PC-9 (cell line): Measurements from ENCODE around the gene PDE4B. TPM values are rescaled to one million over a fixed set of nuclear protein-coding genes. Genes with fewer than 3 reads are reported as not detected.

Experiments
- BruUV-seq: library from RNA; stranded (reverse); fragments of 400-500 nt; replicated peaks from 2 replicates; lab custom pipeline; 2021; lab: Mats Ljungman, UMichigan
- CTCF ChIA-PET: fragments of 300-600 bp; sonication (Branson Sonifier 250); formaldehyde crosslinking; loops from one replicate; lab custom pipeline; 2022; ENCODE audit warnings: antibody characterized with exemption; lab: Charles Lee
- POLR2A ChIA-PET: fragments of 300-600 bp; sonication (Branson Sonifier 250); formaldehyde crosslinking; loops from one replicate; lab custom pipeline; 2022; ENCODE audit warnings: antibody characterized with exemption; ENCODE audit not compliant: unreplicated experiment; lab: Charles Lee
- DNase-seq, 2 experiments: peaks; one replicate each; pipeline versions ENCODE4 v3.0.0 to v3.0.0-alpha.2; 2015 to 2022; ENCODE audit warnings: mixed read lengths in 1 of 2
- H2AFZ ChIP-seq: fragments of 200-600 bp; sonication (generic); 2 replicates; pipeline ENCODE4 v1.8.1; 2017; ENCODE audit warnings: antibody characterized with exemption
- H3F3A ChIP-seq: fragments of 200-600 bp; sonication (generic); 2 replicates; pipeline ENCODE4 v1.8.1; 2017; ENCODE audit warnings: antibody characterized with exemption, mild to moderate bottlenecking, low read depth; ENCODE audit not compliant: insufficient read depth
- H3K27ac ChIP-seq: fragments of 200-600 bp; sonication (generic); 2 replicates; pipeline ENCODE4 v1.6.1; 2016; ENCODE audit warnings: mixed run types
- H3K27me3 ChIP-seq: fragments of 200-600 bp; sonication (generic); 2 replicates; pipeline ENCODE4 v1.6.1; 2016; ENCODE audit warnings: low read depth, mixed run types; ENCODE audit not compliant: insufficient read depth
- H3K36me3 ChIP-seq: fragments of 200-600 bp; sonication (generic); 2 replicates; pipeline ENCODE4 v1.6.1; 2016; ENCODE audit warnings: low read depth, mixed run types
- H3K4me1 ChIP-seq: fragments of 200-600 bp; sonication (generic); replicated peaks from 2 replicates; pipeline ENCODE4 v1.6.1; 2016; ENCODE audit warnings: mixed run types; ENCODE audit not compliant: insufficient read depth
- H3K4me2 ChIP-seq: fragments of 200-600 bp; sonication (generic); 2 replicates; pipeline ENCODE4 v1.6.1; 2017; ENCODE audit warnings: mixed run types
- H3K4me3 ChIP-seq: fragments of 200-600 bp; sonication (generic); 2 replicates; pipeline ENCODE4 v1.6.1; 2016; ENCODE audit warnings: mixed run types
- H3K79me2 ChIP-seq: fragments of 200-600 bp; sonication (generic); 2 replicates; pipeline ENCODE4 v1.6.1; 2017; ENCODE audit warnings: low read depth, mixed run types
- H3K9me2 ChIP-seq: fragments of 200-600 bp; sonication (generic); 2 replicates; pipeline ENCODE4 v1.8.1; 2017; ENCODE audit warnings: mild to moderate bottlenecking; ENCODE audit not compliant: insufficient read depth
- H3K9me3 ChIP-seq: fragments of 200-600 bp; sonication (generic); 2 replicates; pipeline ENCODE4 v1.8.1; 2016; ENCODE audit warnings: low read depth; ENCODE audit not compliant: insufficient read depth
- H4K20me1 ChIP-seq: fragments of 200-600 bp; sonication (generic); 2 replicates; pipeline ENCODE4 v1.8.1; 2017; ENCODE audit not compliant: insufficient read depth
- CTCF ChIP-seq: fragments of 200-600 bp; sonication (generic); conservative IDR thresholded peaks from 2 replicates; pipeline ENCODE4 v1.6.1; 2017; ENCODE audit warnings: mixed run types, antibody characterized with exemption, mild to moderate bottlenecking, moderate library complexity
- EZH2 ChIP-seq: fragments of 200-600 bp; sonication (generic); IDR thresholded peaks from 2 replicates; pipeline ENCODE4 v1.8.0; 2017; ENCODE audit warnings: antibody characterized with exemption, low read depth
- intact Hi-C: fragments of 100-400 bp; cut with micrococcal nuclease; formaldehyde crosslinking; loops from one replicate; pipeline ENCODE4 v1.10.0; 2022; ENCODE audit not compliant: unreplicated experiment
- total RNA-seq: library from RNA; stranded (reverse); gene quantifications from 2 replicates; pipeline ENCODE4 v1.2.3, GENCODE V29; 2021

The PDE4B gene
- total RNA-seq, 1 experiment from 2014 or later: 1.3 TPM

- Histone ChIP-seq H3K9me3 (no peaks in the 10 kb centered on the region), H3K4me3 (no peak overlapping the region), H3K4me2 (no peak overlapping the region), H4K20me1 (no peaks in the 10 kb centered on the region), H3K79me2 (no peaks in the 10 kb centered on the region), H3K9me2 (no peaks in the 10 kb centered on the region), H3K27ac (no peak overlapping the region), H2AFZ (no peak overlapping the region), H3K36me3 (no peaks in the 10 kb centered on the region), H3K4me1 (no peaks in the 10 kb centered on the region), H3F3A (no peaks in the 10 kb centered on the region), H3K27me3 (no peaks in the 10 kb centered on the region)
- no peak for DNase-seq
- intact Hi-C loops: no loop called here
- ChIA-PET CTCF (no interaction called here), POLR2A (no interaction called here)
- BruUV-seq: no TSS peak
- TF ChIP-seq CTCF: no peak
- no peak for TF ChIP-seq EZH2
These were observed 563.1 kb downstream of the PDE4B start for GRCh38 chr1:66355756-66356155.

GRCh38 chr1:66356605-66357004, 563.9 kb downstream of the PDE4B start:
- H3F3A ChIP-seq: no peaks in the 10 kb centered on the region
- H3K79me2 ChIP-seq: no peaks in the 10 kb centered on the region
- H3K4me1 ChIP-seq: no peaks in the 10 kb centered on the region
- no peaks in the 10 kb centered on the region for H3K27me3 ChIP-seq
- no peaks in the 10 kb centered on the region for H4K20me1 ChIP-seq
- TF ChIP-seq CTCF (no peak), EZH2 (no peak)
- no peak for DNase-seq
- no peaks in the 10 kb centered on the region; the same call in 1 of the 2 replicates for H3K9me3 ChIP-seq
- H2AFZ ChIP-seq: no peak overlapping the region
- no peak overlapping the region for H3K4me3 ChIP-seq
- no peaks in the 10 kb centered on the region for H3K36me3 ChIP-seq
- ChIA-PET POLR2A (no interaction called here), CTCF (no interaction called here)
- H3K4me2 ChIP-seq: no peak overlapping the region
- intact Hi-C loops: no loop called here
- H3K9me2 ChIP-seq: no peaks in the 10 kb centered on the region
- H3K27ac ChIP-seq: no peak overlapping the region
- BruUV-seq: no TSS peak

GRCh38 chr1:66357021-66357420, 564.3 kb downstream of the PDE4B start:
- Histone ChIP-seq H3K9me3 (no peaks in the 10 kb centered on the region; the same call in 1 of the 2 replicates), H3K36me3 (no peaks in the 10 kb centered on the region), H3F3A (no peaks in the 10 kb centered on the region), H2AFZ (no peak overlapping the region), H3K27me3 (no peaks in the 10 kb centered on the region), H3K4me3 (no peak overlapping the region), H3K4me2 (no peak overlapping the region), H3K9me2 (no peaks in the 10 kb centered on the region), H3K79me2 (no peaks in the 10 kb centered on the region), H3K27ac (no peak overlapping the region), H4K20me1 (no peaks in the 10 kb centered on the region), H3K4me1 (no peaks in the 10 kb centered on the region)
- CTCF ChIA-PET: no interaction called here
- BruUV-seq: no TSS peak
- TF ChIP-seq CTCF (no peak), EZH2 (no peak)
- intact Hi-C loops: no loop called here
- DNase-seq: no peak
- POLR2A ChIA-PET: no interaction called here
